ENCODE measurements around the gene PLCB1.

The PLCB1 gene

GRCh38 chr20:8117636-8118035 is 14.4 kb upstream of the PLCB1 start:
- TF ChIP-seq POLR2A (IDR thresholded peaks at IDR 0.05; ENCODE audit: extremely low read depth, insufficient read length) (no peak), CTCF (IDR thresholded peaks at IDR 0.05; ENCODE audit: low read depth, low read length) (no peak), MYC (IDR thresholded peaks at IDR 0.05; ENCODE audit: low read depth, low read length) (no peak), MAX (IDR thresholded peaks at IDR 0.05; ENCODE audit: low read depth, low read length) (no peak)
- H3K4me3 ChIP-seq (ENCODE audit: low read depth, low read length) = no peak overlapping the region
- DNase-seq (ENCODE audit: low read depth) = no peak

GRCh38 chr20:8118039-8118438 is 14.0 kb upstream of the PLCB1 start:
- no peak for DNase-seq (ENCODE audit: low read depth)
- no peak for TF ChIP-seq MYC (IDR thresholded peaks at IDR 0.05; ENCODE audit: low read depth, low read length)
- no peak for TF ChIP-seq MAX (IDR thresholded peaks at IDR 0.05; ENCODE audit: low read depth, low read length)
- TF ChIP-seq CTCF (IDR thresholded peaks at IDR 0.05; ENCODE audit: low read depth, low read length) = no peak
- TF ChIP-seq POLR2A (IDR thresholded peaks at IDR 0.05; ENCODE audit: extremely low read depth, insufficient read length) = no peak
- H3K4me3 ChIP-seq (ENCODE audit: low read depth, low read length) = no peak overlapping the region

GRCh38 chr20:8118760-8119159 is 13.3 kb upstream of the PLCB1 start:
- DNase-seq (ENCODE audit: low read depth) = no peak
- no peak for TF ChIP-seq CTCF (IDR thresholded peaks at IDR 0.05; ENCODE audit: low read depth, low read length)
- no peak for TF ChIP-seq MAX (IDR thresholded peaks at IDR 0.05; ENCODE audit: low read depth, low read length)
- no peak for TF ChIP-seq POLR2A (IDR thresholded peaks at IDR 0.05; ENCODE audit: extremely low read depth, insufficient read length)
- no peak for TF ChIP-seq MYC (IDR thresholded peaks at IDR 0.05; ENCODE audit: low read depth, low read length)
- H3K4me3 ChIP-seq (ENCODE audit: low read depth, low read length) = no peak overlapping the region

GRCh38 chr20:8121666-8122065 is 10.4 kb upstream of the PLCB1 start:
- no peak for DNase-seq (ENCODE audit: low read depth)
- no peak overlapping the region for H3K4me3 ChIP-seq (ENCODE audit: low read depth, low read length)
- TF ChIP-seq MYC (IDR thresholded peaks at IDR 0.05; ENCODE audit: low read depth, low read length) = no peak
- no peak for TF ChIP-seq POLR2A (IDR thresholded peaks at IDR 0.05; ENCODE audit: extremely low read depth, insufficient read length)
- TF ChIP-seq MAX (IDR thresholded peaks at IDR 0.05; ENCODE audit: low read depth, low read length) = no peak
- TF ChIP-seq CTCF (IDR thresholded peaks at IDR 0.05; ENCODE audit: low read depth, low read length) = no peak

GRCh38 chr20:8124639-8125038 is 7.4 kb upstream of the PLCB1 start:
- no peak for TF ChIP-seq MAX (IDR thresholded peaks at IDR 0.05; ENCODE audit: low read depth, low read length)
- no peak for TF ChIP-seq POLR2A (IDR thresholded peaks at IDR 0.05; ENCODE audit: extremely low read depth, insufficient read length)
- no peak for TF ChIP-seq CTCF (IDR thresholded peaks at IDR 0.05; ENCODE audit: low read depth, low read length)
- no peak overlapping the region for H3K4me3 ChIP-seq (ENCODE audit: low read depth, low read length)
- no peak for DNase-seq (ENCODE audit: low read depth)

- DNase-seq (ENCODE audit: low read depth) = no peak
- no peak for TF ChIP-seq CTCF (IDR thresholded peaks at IDR 0.05; ENCODE audit: low read depth, low read length)
- no peak for TF ChIP-seq MYC (IDR thresholded peaks at IDR 0.05; ENCODE audit: low read depth, low read length)
These were observed 5.9 kb upstream of the PLCB1 start for GRCh38 chr20:8126181-8126580.

More at GRCh38 chr20:8126181-8126580, 5.9 kb upstream of the PLCB1 start:
- H3K4me3 ChIP-seq (ENCODE audit: low read depth, low read length) = no peak overlapping the region
